ENCODE results near the gene CDHR1. TPM values are rescaled to one million over a fixed set of nuclear protein-coding genes. Genes with fewer than 3 reads are reported as not detected.

Gene CDHR1
- total RNA-seq, 1 experiment from 2014 or later: not detected

- DNase-seq: no peak
- intact Hi-C loops (cut with micrococcal nuclease; ENCODE audit: unreplicated experiment): no loop called here
- no peak for TF ChIP-seq CTCF (IDR thresholded peaks at IDR 0.05; ENCODE audit: unreplicated experiment)
- BruUV-seq (replicated peaks): no TSS peak
- H3K27me3 Mint-ChIP-seq (ENCODE audit: unreplicated experiment): peaks cover 32% of the 10 kb centered on the region
- H3K36me3 Mint-ChIP-seq (ENCODE audit: insufficient read depth, unreplicated experiment): no peaks in the 10 kb centered on the region
- CTCF ChIA-PET: no interaction called here
- H3K4me1 Mint-ChIP-seq (ENCODE audit: low read depth, unreplicated experiment): no peaks in the 10 kb centered on the region
- no peak overlapping the region for H3K27ac Mint-ChIP-seq (ENCODE audit: unreplicated experiment)
- no peak overlapping the region for H3K4me3 Mint-ChIP-seq (ENCODE audit: low read depth, unreplicated experiment)
- H3K9me3 Mint-ChIP-seq (ENCODE audit: low read depth, unreplicated experiment): no peaks in the 10 kb centered on the region
These were observed 43.1 kb downstream of the CDHR1 start for GRCh38 chr10:84237199-84238051.

GRCh38 chr10:84238909-84239308 lies 44.6 kb downstream of the CDHR1 start:
- intact Hi-C loops (cut with micrococcal nuclease; ENCODE audit: unreplicated experiment): no loop called here
- no peaks in the 10 kb centered on the region for H3K36me3 Mint-ChIP-seq (ENCODE audit: insufficient read depth, unreplicated experiment)
- CTCF ChIA-PET: no interaction called here
- BruUV-seq (replicated peaks): no TSS peak
- H3K4me1 Mint-ChIP-seq (ENCODE audit: low read depth, unreplicated experiment): no peaks in the 10 kb centered on the region
- H3K4me3 Mint-ChIP-seq (ENCODE audit: low read depth, unreplicated experiment): no peak overlapping the region
- H3K27me3 Mint-ChIP-seq (ENCODE audit: unreplicated experiment): peaks cover 47% of the 10 kb centered on the region
- DNase-seq: no peak
- no peaks in the 10 kb centered on the region for H3K9me3 Mint-ChIP-seq (ENCODE audit: low read depth, unreplicated experiment)
- no peak for TF ChIP-seq CTCF (IDR thresholded peaks at IDR 0.05; ENCODE audit: unreplicated experiment)
- H3K27ac Mint-ChIP-seq (ENCODE audit: unreplicated experiment): no peak overlapping the region

- no peak for DNase-seq
- CTCF ChIA-PET: no interaction called here
- no peaks in the 10 kb centered on the region for H3K4me1 Mint-ChIP-seq (ENCODE audit: low read depth, unreplicated experiment)
- no peak within 1 kb of the TSS for H3K4me3 Mint-ChIP-seq (ENCODE audit: low read depth, unreplicated experiment)
- H3K27ac Mint-ChIP-seq (ENCODE audit: unreplicated experiment): no peak within 1 kb of the TSS
- H3K27me3 Mint-ChIP-seq (ENCODE audit: unreplicated experiment): peaks cover 65% of the 10 kb centered on the region
- peaks cover 5% of the 10 kb centered on the region for H3K36me3 Mint-ChIP-seq (ENCODE audit: insufficient read depth, unreplicated experiment)
- H3K9me3 Mint-ChIP-seq (ENCODE audit: low read depth, unreplicated experiment): no peaks in the 10 kb centered on the region
- TF ChIP-seq CTCF (IDR thresholded peaks at IDR 0.05; ENCODE audit: unreplicated experiment): no peak
- no TSS peak for BruUV-seq (replicated peaks)
- intact Hi-C loops (cut with micrococcal nuclease; ENCODE audit: unreplicated experiment): no loop called here
These were observed 47.0 kb downstream of the CDHR1 start, which contains the start of gene LRIT1 for GRCh38 chr10:84241185-84241790. Gene LRIT1, minus strand, starts transcription at chr10:84241546. Its CDS starts 107 bp downstream, at chr10:84241439.

DNA sequence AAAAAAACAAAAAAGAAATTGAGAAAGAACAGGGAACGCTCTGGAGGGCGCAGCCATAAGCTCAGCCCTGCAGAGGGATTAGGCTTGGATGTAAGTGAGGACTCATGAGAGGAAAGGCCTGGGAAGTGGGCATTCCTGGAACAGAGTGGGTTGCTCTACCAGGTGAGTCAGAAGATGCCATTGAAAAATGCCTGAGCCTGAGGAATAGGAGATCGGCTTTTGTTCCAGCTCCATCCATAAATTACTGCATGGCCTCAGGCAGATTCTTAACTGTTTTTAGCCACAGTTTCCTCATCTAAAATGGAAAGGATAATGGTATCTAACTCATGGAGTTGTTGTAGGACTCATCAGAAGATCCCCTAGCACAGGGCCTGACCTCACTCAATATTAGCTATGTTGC lies 49.4 kb downstream of the CDHR1 start:
- H3K27me3 Mint-ChIP-seq (ENCODE audit: unreplicated experiment): peaks cover 85% of the 10 kb centered on the region
- intact Hi-C loops (cut with micrococcal nuclease; ENCODE audit: unreplicated experiment): no loop called here
- no peak overlapping the region for H3K4me3 Mint-ChIP-seq (ENCODE audit: low read depth, unreplicated experiment)
- no peak overlapping the region for H3K27ac Mint-ChIP-seq (ENCODE audit: unreplicated experiment)
- no TSS peak for BruUV-seq (replicated peaks)
- no peak for TF ChIP-seq CTCF (IDR thresholded peaks at IDR 0.05; ENCODE audit: unreplicated experiment)
- peaks cover 5% of the 10 kb centered on the region for H3K36me3 Mint-ChIP-seq (ENCODE audit: insufficient read depth, unreplicated experiment)
- DNase-seq: no peak
- H3K9me3 Mint-ChIP-seq (ENCODE audit: low read depth, unreplicated experiment): no peaks in the 10 kb centered on the region
- CTCF ChIA-PET: no interaction called here
- no peaks in the 10 kb centered on the region for H3K4me1 Mint-ChIP-seq (ENCODE audit: low read depth, unreplicated experiment)

Data from Calu3 (cell line).